Epithelial cell of esophagus (primary cell): ENCODE measurements around the gene RHOBTB3.

Source experiments
- DNase-seq: peaks from one replicate; pipeline ENCODE4 v3.0.0; 2010; ENCODE audit warnings: low read depth
- H3K4me3 ChIP-seq: 2 replicates; pipeline ENCODE4 v1.5.1; 2011; ENCODE audit warnings: mild to moderate bottlenecking, low read length, control low read depth
- CTCF ChIP-seq: IDR thresholded peaks from 2 replicates; pipeline ENCODE4 v1.5.1; 2011; ENCODE audit warnings: low read depth, mild to moderate bottlenecking, low read length, control low read depth, inconsistent platforms; ENCODE audit not compliant: insufficient read depth; ENCODE audit errors: missing control alignments

Gene RHOBTB3

GRCh38 chr5:95717439-95717838, 13.7 kb upstream of the RHOBTB3 start:
- DNase-seq: no peak
- H3K4me3 ChIP-seq: no peak overlapping the region
- no peak for TF ChIP-seq CTCF

- TF ChIP-seq CTCF: no peak
- no peak overlapping the region for H3K4me3 ChIP-seq
- DNase-seq: no peak
Observed at GRCh38 chr5:95718203-95718602, 12.9 kb upstream of the RHOBTB3 start.

GRCh38 chr5:95718738-95719137, 12.4 kb upstream of the RHOBTB3 start:
- DNase-seq: no peak
- no peak for TF ChIP-seq CTCF
- no peak overlapping the region for H3K4me3 ChIP-seq

- DNase-seq: no peak
- no peak overlapping the region for H3K4me3 ChIP-seq
- TF ChIP-seq CTCF: no peak
Observed at GRCh38 chr5:95720094-95720786, 10.9 kb upstream of the RHOBTB3 start.

- no peak for TF ChIP-seq CTCF
- DNase-seq: no peak
- H3K4me3 ChIP-seq: no peak overlapping the region
Observed at GRCh38 chr5:95721582-95722295, 9.4 kb upstream of the RHOBTB3 start.

- no peak for DNase-seq
- TF ChIP-seq CTCF: no peak
Observed at GRCh38 chr5:95723632-95724369, 7.3 kb upstream of the RHOBTB3 start.

More at GRCh38 chr5:95723632-95724369, 7.3 kb upstream of the RHOBTB3 start:
- H3K4me3 ChIP-seq: no peak overlapping the region
